ENCODE results near the gene GANAB. TPM values are rescaled to one million over a fixed set of nuclear protein-coding genes. Genes with fewer than 3 reads are reported as not detected.

Gene GANAB
- total and polyA plus RNA-seq, 2 of the 13 experiments (the other 11 are each of a cell fraction or from before 2014, with no cell fraction given) = 99.5 to 234 TPM

DNA sequence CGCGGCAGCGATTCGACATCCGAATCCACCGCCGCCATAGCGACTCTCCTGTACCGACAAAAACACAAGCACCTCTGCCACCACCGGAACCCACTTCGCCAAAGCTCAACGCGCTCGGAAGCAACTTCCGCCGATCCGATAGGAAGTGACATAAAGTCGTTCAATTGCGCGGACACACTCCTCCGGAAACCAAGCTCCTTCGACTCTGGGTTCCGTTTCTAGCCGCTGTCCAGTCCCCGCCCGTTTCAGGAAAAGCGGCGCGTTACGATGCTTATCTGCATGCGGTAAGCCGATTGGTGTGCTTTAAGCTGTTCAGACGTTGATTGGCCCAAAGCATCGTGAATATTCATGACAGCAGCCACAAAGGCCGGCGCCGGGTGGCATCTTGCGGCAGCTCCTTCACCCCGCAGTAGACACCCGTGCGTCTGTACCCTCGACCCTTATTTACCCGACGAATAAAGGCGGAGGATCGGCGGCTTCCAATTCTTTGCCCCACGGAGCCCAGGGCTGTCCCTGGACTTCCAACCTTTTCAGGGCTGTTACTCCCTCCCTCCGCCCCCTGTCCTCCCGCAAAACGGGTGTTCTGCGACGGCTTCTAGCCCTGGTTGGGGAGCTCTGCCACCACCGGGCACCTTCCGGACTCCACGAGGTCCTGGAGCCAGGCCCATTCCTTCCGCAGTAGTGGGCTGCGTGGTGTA, 54.8 kb downstream of the GANAB start, which contains the start of gene TUT1 (continued):
- TF ChIP-seq ZFYVE20 (CRISPR knock-in tag; IDR thresholded peaks at IDR 0.05; ENCODE audit: borderline replicate concordance, low read depth) = no peak
- TF ChIP-seq, protein P1, sequence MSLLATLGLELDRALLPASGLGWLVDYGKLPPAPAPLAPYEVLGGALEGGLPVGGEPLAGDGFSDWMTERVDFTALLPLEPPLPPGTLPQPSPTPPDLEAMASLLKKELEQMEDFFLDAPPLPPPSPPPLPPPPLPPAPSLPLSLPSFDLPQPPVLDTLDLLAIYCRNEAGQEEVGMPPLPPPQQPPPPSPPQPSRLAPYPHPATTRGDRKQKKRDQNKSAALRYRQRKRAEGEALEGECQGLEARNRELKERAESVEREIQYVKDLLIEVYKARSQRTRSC (CRISPR knock-in tag; IDR thresholded peaks at IDR 0.05; ENCODE audit: low read depth) = no peak
- peak; percentile 50 for TF ChIP-seq ZNF781 (CRISPR knock-in tag; IDR thresholded peaks at IDR 0.05; ENCODE audit: borderline replicate concordance, not compliant biosample characterization)
- no peak for TF ChIP-seq HNRNPH1 (optimal IDR thresholded peaks at IDR 0.05; ENCODE audit: low read depth, low read length)
- 0 out of 2 replicates have a peak, but pooled peaks have one; percentile 26 for TF ChIP-seq GTF2F1 (IDR thresholded peaks at IDR 0.05; ENCODE audit: low read length)
- TF ChIP-seq MTF2 (CRISPR knock-in tag; IDR thresholded peaks at IDR 0.05; ENCODE audit: borderline replicate concordance) = no peak
- peak; percentile 83 for TF ChIP-seq SMAD3 (CRISPR knock-in tag; IDR thresholded peaks at IDR 0.05)
- 0 out of 2 replicates have a peak, but pooled peaks have one; percentile 25 for TF ChIP-seq ZNF572 (CRISPR knock-in tag; IDR thresholded peaks at IDR 0.05)
- TF ChIP-seq ZNF264 (CRISPR knock-in tag; IDR thresholded peaks at IDR 0.05) = no peak
- TF ChIP-seq TAF1 (CRISPR knock-in tag; IDR thresholded peaks at IDR 0.05) = peak; percentile 87
- TF ChIP-seq HOXA5 (CRISPR knock-in tag; IDR thresholded peaks at IDR 0.05) = peak; percentile 89
- TF ChIP-seq ZMYM4 (CRISPR knock-in tag; IDR thresholded peaks at IDR 0.05) = peak; percentile 95
- TF ChIP-seq, protein P2, sequence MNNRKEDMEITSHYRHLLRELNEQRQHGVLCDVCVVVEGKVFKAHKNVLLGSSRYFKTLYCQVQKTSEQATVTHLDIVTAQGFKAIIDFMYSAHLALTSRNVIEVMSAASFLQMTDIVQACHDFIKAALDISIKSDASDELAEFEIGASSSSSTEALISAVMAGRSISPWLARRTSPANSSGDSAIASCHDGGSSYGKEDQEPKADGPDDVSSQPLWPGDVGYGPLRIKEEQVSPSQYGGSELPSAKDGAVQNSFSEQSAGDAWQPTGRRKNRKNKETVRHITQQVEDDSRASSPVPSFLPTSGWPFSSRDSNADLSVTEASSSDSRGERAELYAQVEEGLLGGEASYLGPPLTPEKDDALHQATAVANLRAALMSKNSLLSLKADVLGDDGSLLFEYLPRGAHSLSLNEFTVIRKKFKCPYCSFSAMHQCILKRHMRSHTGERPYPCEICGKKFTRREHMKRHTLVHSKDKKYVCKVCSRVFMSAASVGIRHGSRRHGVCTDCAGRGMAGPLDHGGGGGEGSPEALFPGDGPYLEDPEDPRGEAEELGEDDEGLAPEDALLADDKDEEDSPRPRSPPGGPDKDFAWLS (CRISPR knock-in tag; IDR thresholded peaks at IDR 0.05; ENCODE audit: borderline replicate concordance) = no peak; the same call in 1 of the 2 replicates
- peak; percentile 90 for TF ChIP-seq ELF1 (CRISPR knock-in tag; IDR thresholded peaks at IDR 0.05)
- peak; percentile 87; the same call in 1 of the 2 replicates for TF ChIP-seq HBP1 (CRISPR knock-in tag; IDR thresholded peaks at IDR 0.05; ENCODE audit: low read depth)
- no peak for TF ChIP-seq HIVEP1 (CRISPR knock-in tag; IDR thresholded peaks at IDR 0.05)
- no peak for TF ChIP-seq BRCA1 (CRISPR knock-in tag; IDR thresholded peaks at IDR 0.05)
- TF ChIP-seq BRD4 (CRISPR knock-in tag; IDR thresholded peaks at IDR 0.05) = no peak; the same call in 1 of the 2 replicates
- peak; percentile 95 for TF ChIP-seq ZNF350 (CRISPR knock-in tag; IDR thresholded peaks at IDR 0.05; ENCODE audit: borderline replicate concordance, low read depth)
- TF ChIP-seq PAWR (CRISPR knock-in tag; IDR thresholded peaks at IDR 0.05; ENCODE audit: borderline replicate concordance) = no peak
- peak; percentile 7; the same call in 1 of the 2 replicates for TF ChIP-seq SIX1 (CRISPR knock-in tag; IDR thresholded peaks at IDR 0.05; ENCODE audit: borderline replicate concordance)
- TF ChIP-seq ZMYM3 (CRISPR knock-in tag; IDR thresholded peaks at IDR 0.05) = peak; percentile 56; the same call in 1 of the 2 replicates
- TF ChIP-seq ZNF547 (CRISPR knock-in tag; IDR thresholded peaks at IDR 0.05) = 0 out of 2 replicates have a peak, but pooled peaks have one; percentile 22
- TF ChIP-seq, protein P3, sequence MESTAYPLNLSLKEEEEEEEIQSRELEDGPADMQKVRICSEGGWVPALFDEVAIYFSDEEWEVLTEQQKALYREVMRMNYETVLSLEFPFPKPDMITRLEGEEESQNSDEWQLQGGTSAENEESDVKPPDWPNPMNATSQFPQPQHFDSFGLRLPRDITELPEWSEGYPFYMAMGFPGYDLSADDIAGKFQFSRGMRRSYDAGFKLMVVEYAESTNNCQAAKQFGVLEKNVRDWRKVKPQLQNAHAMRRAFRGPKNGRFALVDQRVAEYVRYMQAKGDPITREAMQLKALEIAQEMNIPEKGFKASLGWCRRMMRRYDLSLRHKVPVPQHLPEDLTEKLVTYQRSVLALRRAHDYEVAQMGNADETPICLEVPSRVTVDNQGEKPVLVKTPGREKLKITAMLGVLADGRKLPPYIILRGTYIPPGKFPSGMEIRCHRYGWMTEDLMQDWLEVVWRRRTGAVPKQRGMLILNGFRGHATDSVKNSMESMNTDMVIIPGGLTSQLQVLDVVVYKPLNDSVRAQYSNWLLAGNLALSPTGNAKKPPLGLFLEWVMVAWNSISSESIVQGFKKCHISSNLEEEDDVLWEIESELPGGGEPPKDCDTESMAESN (CRISPR knock-in tag; conservative IDR thresholded peaks at IDR 0.05) = peak; percentile 93
- TF ChIP-seq MBNL3 (CRISPR knock-in tag; conservative IDR thresholded peaks at IDR 0.05) = no peak
